Ishikawa (cell line): Measurements from ENCODE around the gene EGFL7.

Experiments used
- CREB1 ChIP-seq: IDR thresholded peaks from 2 replicates; pipeline ENCODE4 v1.6.1; 2012; ENCODE audit warnings: low read depth
- EP300 ChIP-seq: IDR thresholded peaks from 2 replicates; pipeline ENCODE4 v1.6.1; 2012; ENCODE audit warnings: borderline replicate concordance
- MAX ChIP-seq: IDR thresholded peaks from 2 replicates; pipeline ENCODE4 v1.6.1; 2012
- NFIC ChIP-seq: IDR thresholded peaks from 2 replicates; pipeline ENCODE4 v1.6.1; 2012
- RAD21 ChIP-seq: IDR thresholded peaks from 2 replicates; pipeline ENCODE4 v1.6.1; 2012; ENCODE audit warnings: low read depth
- TAF1 ChIP-seq: IDR thresholded peaks from 2 replicates; pipeline ENCODE4 v1.6.1; 2012; ENCODE audit warnings: low read depth, mild to moderate bottlenecking
- YY1 ChIP-seq: IDR thresholded peaks from 2 replicates; pipeline ENCODE4 v1.6.1; 2012; ENCODE audit warnings: low read depth
- TF ChIP-seq, protein P1 (sequence below): IDR thresholded peaks from 2 replicates; pipeline ENCODE4 v1.6.1; 2012; ENCODE audit warnings: low read depth, mild to moderate bottlenecking

GRCh38 chr9:136686794-136687711 lies 24.3 kb downstream of the EGFL7 start, which contains the start of gene AGPAT2:
- TF ChIP-seq EP300 (no peak), TAF1 (no peak; the same call in 1 of the 2 replicates), NFIC (no peak), MAX (peak; percentile 42; the same call in 1 of the 2 replicates), YY1 (no peak), CREB1 (no peak), RAD21 (no peak)
- TF ChIP-seq, protein P1, sequence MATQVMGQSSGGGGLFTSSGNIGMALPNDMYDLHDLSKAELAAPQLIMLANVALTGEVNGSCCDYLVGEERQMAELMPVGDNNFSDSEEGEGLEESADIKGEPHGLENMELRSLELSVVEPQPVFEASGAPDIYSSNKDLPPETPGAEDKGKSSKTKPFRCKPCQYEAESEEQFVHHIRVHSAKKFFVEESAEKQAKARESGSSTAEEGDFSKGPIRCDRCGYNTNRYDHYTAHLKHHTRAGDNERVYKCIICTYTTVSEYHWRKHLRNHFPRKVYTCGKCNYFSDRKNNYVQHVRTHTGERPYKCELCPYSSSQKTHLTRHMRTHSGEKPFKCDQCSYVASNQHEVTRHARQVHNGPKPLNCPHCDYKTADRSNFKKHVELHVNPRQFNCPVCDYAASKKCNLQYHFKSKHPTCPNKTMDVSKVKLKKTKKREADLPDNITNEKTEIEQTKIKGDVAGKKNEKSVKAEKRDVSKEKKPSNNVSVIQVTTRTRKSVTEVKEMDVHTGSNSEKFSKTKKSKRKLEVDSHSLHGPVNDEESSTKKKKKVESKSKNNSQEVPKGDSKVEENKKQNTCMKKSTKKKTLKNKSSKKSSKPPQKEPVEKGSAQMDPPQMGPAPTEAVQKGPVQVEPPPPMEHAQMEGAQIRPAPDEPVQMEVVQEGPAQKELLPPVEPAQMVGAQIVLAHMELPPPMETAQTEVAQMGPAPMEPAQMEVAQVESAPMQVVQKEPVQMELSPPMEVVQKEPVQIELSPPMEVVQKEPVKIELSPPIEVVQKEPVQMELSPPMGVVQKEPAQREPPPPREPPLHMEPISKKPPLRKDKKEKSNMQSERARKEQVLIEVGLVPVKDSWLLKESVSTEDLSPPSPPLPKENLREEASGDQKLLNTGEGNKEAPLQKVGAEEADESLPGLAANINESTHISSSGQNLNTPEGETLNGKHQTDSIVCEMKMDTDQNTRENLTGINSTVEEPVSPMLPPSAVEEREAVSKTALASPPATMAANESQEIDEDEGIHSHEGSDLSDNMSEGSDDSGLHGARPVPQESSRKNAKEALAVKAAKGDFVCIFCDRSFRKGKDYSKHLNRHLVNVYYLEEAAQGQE, result no peak
